Measurements from ENCODE around the gene OR5H6.
"Not testable (repeated sequence)": the region's sequence is repeated elsewhere in the genome, so short reads cannot be mapped to it uniquely, and the experiment has no call there.

Gene OR5H6

GRCh38 chr3:98263944-98264343 is at the start of gene OR5H6:
OR5H6 (plus strand) TSS chr3:98264244; CDS start chr3:98264333, 89 bp downstream.
- DNase-seq (ENCODE audit: low spot score), result no peak

GRCh38 chr3:98215051-98215450 is 49.0 kb upstream of the OR5H6 start:
- DNase-seq (ENCODE audit: low spot score), result no peak

GRCh38 chr3:98223907-98224672 is 40.0 kb upstream of the OR5H6 start:
- no peak for DNase-seq (ENCODE audit: low spot score)

GRCh38 chr3:98232489-98232888 is 31.6 kb upstream of the OR5H6 start:
- DNase-seq (ENCODE audit: low spot score), result no peak

GRCh38 chr3:98233468-98233867 is 30.6 kb upstream of the OR5H6 start:
- no peak for DNase-seq (ENCODE audit: low spot score)

GRCh38 chr3:98240131-98240530 is 23.9 kb upstream of the OR5H6 start:
- DNase-seq (ENCODE audit: low spot score), result no peak

- DNase-seq (ENCODE audit: low spot score), result no peak
These were observed 21.9 kb upstream of the OR5H6 start for GRCh38 chr3:98242155-98242554.

GRCh38 chr3:98243843-98244242 is 20.2 kb upstream of the OR5H6 start:
- no peak for DNase-seq (ENCODE audit: low spot score)

- DNase-seq (ENCODE audit: low spot score), result no peak
These were observed 17.9 kb upstream of the OR5H6 start for GRCh38 chr3:98246142-98246541.

- not testable (repeated sequence) for DNase-seq (ENCODE audit: low spot score)
These were observed 8.0 kb upstream of the OR5H6 start for GRCh38 chr3:98256026-98256425.

- no peak for DNase-seq (ENCODE audit: low spot score)
These were observed 4.3 kb upstream of the OR5H6 start for GRCh38 chr3:98259707-98260106.

GRCh38 chr3:98262046-98262445 is 2.0 kb upstream of the OR5H6 start:
- DNase-seq (ENCODE audit: low spot score), result no peak

GRCh38 chr3:98269846-98270245 is 5.8 kb downstream of the OR5H6 start:
- no peak for DNase-seq (ENCODE audit: low spot score)

- DNase-seq (ENCODE audit: low spot score), result no peak
These were observed 8.1 kb downstream of the OR5H6 start for GRCh38 chr3:98272126-98272525.

- DNase-seq (ENCODE audit: low spot score), result no peak
These were observed 10.9 kb downstream of the OR5H6 start for GRCh38 chr3:98274914-98275313.

- no peak for DNase-seq (ENCODE audit: low spot score)
These were observed 18.2 kb downstream of the OR5H6 start, which contains the start of gene OR5H2 for GRCh38 chr3:98282205-98282604. OR5H2 (plus strand) TSS chr3:98282505; CDS start chr3:98282903, 398 bp downstream.

GRCh38 chr3:98290916-98291315 is 26.9 kb downstream of the OR5H6 start:
- no peak for DNase-seq (ENCODE audit: low spot score)

GRCh38 chr3:98291332-98291957 is 27.4 kb downstream of the OR5H6 start:
- no peak for DNase-seq (ENCODE audit: low spot score)
